ENCODE measurements around the gene PLP2.

DNA sequence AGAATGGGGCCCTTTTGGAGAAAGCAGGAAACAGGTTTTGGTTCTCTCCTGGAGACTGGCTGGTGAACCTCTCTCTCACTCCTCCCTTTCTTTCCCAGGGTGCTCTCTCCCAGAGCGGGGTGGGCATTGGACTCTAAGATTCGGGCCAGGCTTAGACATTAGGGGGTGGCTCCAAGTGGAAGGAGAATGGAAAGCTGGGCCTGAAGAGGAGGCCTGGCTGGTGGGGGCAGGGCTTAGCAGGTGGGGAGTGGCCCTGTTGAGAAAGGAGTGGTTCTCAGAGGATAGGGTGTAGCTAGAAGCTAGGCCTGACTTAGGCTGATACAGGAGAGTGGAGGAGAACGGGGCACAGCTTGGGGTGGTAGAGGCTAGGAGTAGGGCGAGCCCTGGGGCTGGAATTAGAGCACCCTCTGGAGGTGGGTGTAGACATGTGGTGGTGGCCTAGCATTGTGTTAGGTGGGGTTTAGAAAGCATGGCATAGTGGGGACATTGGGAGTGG, 5.7 kb downstream of the PLP2 start:
- TF ChIP-seq CTCF (IDR thresholded peaks at IDR 0.05; ENCODE audit: low read length) (no peak), EZH2 (IDR thresholded peaks at IDR 0.05; ENCODE audit: borderline replicate concordance, low read length) (no peak)

Data from OCI-LY1 (cell line).